ENCODE data around the gene LEAP2. TPM values are rescaled to one million over a fixed set of nuclear protein-coding genes. Genes with fewer than 3 reads are reported as not detected.

LEAP2 gene
- total and polyA plus RNA-seq, 10 of the 15 experiments (the other 5 are each of a cell fraction or from before 2014, with no cell fraction given) = 1.9 to 8.8 (median 2.3) TPM

DNA sequence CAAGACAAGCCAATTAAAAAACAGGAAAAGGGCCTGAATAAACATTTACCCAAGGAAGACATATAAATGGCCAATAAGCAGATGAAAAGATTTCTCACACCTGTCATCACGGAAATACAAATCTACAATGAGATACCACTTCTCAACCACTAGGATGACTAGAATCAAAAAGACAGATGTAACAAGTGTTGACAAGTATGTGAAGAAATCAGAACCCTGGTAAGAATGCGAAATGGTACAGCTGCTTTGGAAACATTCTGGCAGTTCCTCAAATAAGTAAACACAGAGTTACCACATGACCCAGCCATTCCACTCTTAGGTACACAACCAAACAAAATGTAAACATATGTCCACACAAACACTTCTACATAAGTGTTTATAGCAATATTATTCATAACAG is 32.5 kb downstream of the LEAP2 start:
- Histone ChIP-seq H4K20me1 (ENCODE audit: control insufficient read depth, insufficient read depth) (no peaks in the 10 kb centered on the region), H3K36me3 (ENCODE audit: control insufficient read depth in 2 of 2, insufficient read depth in 2 of 2, low read length in 1 of 2) (peaks cover 0 to 3% of the 10 kb centered on the region in 2 experiments; a peak in 2 of 4 replicates), H3K79me2 (ENCODE audit: control insufficient read depth, insufficient read depth, low read length) (no peaks in the 10 kb centered on the region; the same call in 1 of the 2 replicates), H3K27ac (ENCODE audit: control insufficient read depth, insufficient read depth) (no peak overlapping the region), H3K9me3 (replicated peaks; ENCODE audit: control insufficient read depth, insufficient read depth, low read length) (no peaks in the 10 kb centered on the region), H3K27me3 (replicated peaks in 1 of 2; ENCODE audit: control insufficient read depth in 2 of 2, insufficient read depth in 2 of 2, low read length in 1 of 2) (no peaks in the 10 kb centered on the region), H3K9ac (ENCODE audit: control insufficient read depth, insufficient read depth, low read length) (no peak overlapping the region), H2AFZ (ENCODE audit: control insufficient read depth, low read depth, low read length) (no peak overlapping the region), H3K4me3 (no peak overlapping the region), H3K4me2 (ENCODE audit: control insufficient read depth, insufficient read depth) (no peak overlapping the region), H3K4me1 (ENCODE audit: control insufficient read depth, insufficient read depth, low read length) (no peaks in the 10 kb centered on the region)
- in situ Hi-C loops (cut with MboI) = no loop called here
- DNase-seq (ENCODE audit: low read depth, low spot score) (no peak), FAIRE-seq (no peak), ATAC-seq (no peak)
- POLR2A ChIA-PET = interaction anchor here (0.6 kb wide), 2 partner anchors 219 to 1616 kb away, joined by 3 to 5 read pairs; no protein-coding TSS in a partner anchor
- WGBS (ENCODE audit: insufficient coverage, insufficient replicate concordance, low lambda C conversion rate, missing lambda C conversion rate) = 95% methylated on average over 2 of the region's 2 CpGs
- RAD21 ChIA-PET (ENCODE audit: unreplicated experiment) = no interaction called here
- TF ChIP-seq BMI1 (IDR thresholded peaks at IDR 0.05; ENCODE audit: borderline replicate concordance) (no peak), ATF7 (IDR thresholded peaks at IDR 0.05; ENCODE audit: low read depth) (no peak), HCFC1 (IDR thresholded peaks at IDR 0.05; ENCODE audit: low read length) (no peak), CBFB (IDR thresholded peaks at IDR 0.05; ENCODE audit: low read depth) (no peak)
- TF ChIP-seq, protein P1, sequence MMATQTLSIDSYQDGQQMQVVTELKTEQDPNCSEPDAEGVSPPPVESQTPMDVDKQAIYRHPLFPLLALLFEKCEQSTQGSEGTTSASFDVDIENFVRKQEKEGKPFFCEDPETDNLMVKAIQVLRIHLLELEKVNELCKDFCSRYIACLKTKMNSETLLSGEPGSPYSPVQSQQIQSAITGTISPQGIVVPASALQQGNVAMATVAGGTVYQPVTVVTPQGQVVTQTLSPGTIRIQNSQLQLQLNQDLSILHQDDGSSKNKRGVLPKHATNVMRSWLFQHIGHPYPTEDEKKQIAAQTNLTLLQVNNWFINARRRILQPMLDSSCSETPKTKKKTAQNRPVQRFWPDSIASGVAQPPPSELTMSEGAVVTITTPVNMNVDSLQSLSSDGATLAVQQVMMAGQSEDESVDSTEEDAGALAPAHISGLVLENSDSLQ (IDR thresholded peaks at IDR 0.05) = no peak
- BruUV-seq (replicated peaks) = no TSS peak
- intact Hi-C loops (cut with micrococcal nuclease; ENCODE audit: unreplicated experiment) = no loop called here
- SMC1A ChIA-PET (ENCODE audit: uncharacterized antibody, unreplicated experiment) = interaction anchor here (0.6 to 1.2 kb wide), 3 partner anchors 11 to 204 kb away, joined by 3 to 4 read pairs (median 4); no protein-coding TSS in a partner anchor
- CTCF ChIA-PET = interaction anchor here (1.0 kb wide), 2 partner anchors 15 to 23 kb away, joined by 3 read pairs; no protein-coding TSS in a partner anchor

DNA sequence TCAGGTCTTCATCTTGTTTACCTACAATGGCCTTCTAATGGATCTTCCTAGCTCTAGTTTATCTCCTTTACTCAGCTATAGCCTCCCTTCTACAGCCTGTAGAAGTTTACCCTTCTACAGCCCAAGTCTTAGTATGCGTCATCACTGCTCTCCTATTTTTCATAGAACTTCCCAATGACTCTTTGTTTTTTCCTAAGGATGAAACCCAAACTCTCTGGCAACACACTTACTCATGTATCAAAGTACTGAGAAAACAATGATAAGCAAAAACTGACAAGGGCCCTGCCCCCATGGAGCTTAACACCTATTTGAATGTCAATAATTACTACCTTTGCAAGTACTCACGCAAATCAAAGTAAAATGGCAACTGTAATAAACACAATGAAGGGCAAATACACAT is 33.7 kb downstream of the LEAP2 start:
- BruUV-seq (replicated peaks) = no TSS peak

More for the DNA sequence above, 33.7 kb downstream of the LEAP2 start:
- no peak overlapping the region for H3K4me2 ChIP-seq (ENCODE audit: control insufficient read depth, insufficient read depth)
- no peak overlapping the region for H2AFZ ChIP-seq (ENCODE audit: control insufficient read depth, low read depth, low read length)
- DNase-seq (ENCODE audit: low read depth, low spot score) = no peak
- no peaks in the 10 kb centered on the region for H3K4me1 ChIP-seq (ENCODE audit: control insufficient read depth, insufficient read depth, low read length)
- ChIA-PET SMC1A (ENCODE audit: uncharacterized antibody, unreplicated experiment) (interaction anchor here (0.8 to 2.3 kb wide), 3 partner anchors 12 to 25 kb away, joined by 3 to 7 read pairs (median 4); no protein-coding TSS in a partner anchor), POLR2A (interaction anchor here (0.6 kb wide), 2 partner anchors 29 to 144 kb away, joined by 3 read pairs; no protein-coding TSS in a partner anchor), CTCF (interaction anchor here (1.0 kb wide), 1 partner anchor 521 kb away, joined by 3 read pairs; no protein-coding TSS in a partner anchor), RAD21 (ENCODE audit: unreplicated experiment) (interaction anchor here (0.7 kb wide), 1 partner anchor 16 kb away, joined by 3 read pairs; no protein-coding TSS in a partner anchor)
- ATAC-seq = no peak
- H3K79me2 ChIP-seq (ENCODE audit: control insufficient read depth, insufficient read depth, low read length) = no peaks in the 10 kb centered on the region; the same call in 1 of the 2 replicates
- no peak for FAIRE-seq
- TF ChIP-seq, protein P2, sequence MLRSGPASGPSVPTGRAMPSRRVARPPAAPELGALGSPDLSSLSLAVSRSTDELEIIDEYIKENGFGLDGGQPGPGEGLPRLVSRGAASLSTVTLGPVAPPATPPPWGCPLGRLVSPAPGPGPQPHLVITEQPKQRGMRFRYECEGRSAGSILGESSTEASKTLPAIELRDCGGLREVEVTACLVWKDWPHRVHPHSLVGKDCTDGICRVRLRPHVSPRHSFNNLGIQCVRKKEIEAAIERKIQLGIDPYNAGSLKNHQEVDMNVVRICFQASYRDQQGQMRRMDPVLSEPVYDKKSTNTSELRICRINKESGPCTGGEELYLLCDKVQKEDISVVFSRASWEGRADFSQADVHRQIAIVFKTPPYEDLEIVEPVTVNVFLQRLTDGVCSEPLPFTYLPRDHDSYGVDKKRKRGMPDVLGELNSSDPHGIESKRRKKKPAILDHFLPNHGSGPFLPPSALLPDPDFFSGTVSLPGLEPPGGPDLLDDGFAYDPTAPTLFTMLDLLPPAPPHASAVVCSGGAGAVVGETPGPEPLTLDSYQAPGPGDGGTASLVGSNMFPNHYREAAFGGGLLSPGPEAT (IDR thresholded peaks at IDR 0.05; ENCODE audit: low read depth) = no peak
- TF ChIP-seq, protein P3, sequence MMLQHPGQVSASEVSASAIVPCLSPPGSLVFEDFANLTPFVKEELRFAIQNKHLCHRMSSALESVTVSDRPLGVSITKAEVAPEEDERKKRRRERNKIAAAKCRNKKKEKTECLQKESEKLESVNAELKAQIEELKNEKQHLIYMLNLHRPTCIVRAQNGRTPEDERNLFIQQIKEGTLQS (IDR thresholded peaks at IDR 0.05; ENCODE audit: borderline replicate concordance, extremely low read depth, low read depth, low read length) = no peak
- no peak for TF ChIP-seq BMI1 (IDR thresholded peaks at IDR 0.05; ENCODE audit: borderline replicate concordance)
- TF ChIP-seq EZH2 (IDR thresholded peaks at IDR 0.05; ENCODE audit: borderline replicate concordance, control insufficient read depth, low read depth, low read length) = no peak
- TF ChIP-seq KLF5 (IDR thresholded peaks at IDR 0.05; ENCODE audit: partially characterized antibody) = no peak
- H3K27me3 ChIP-seq (replicated peaks in 1 of 2; ENCODE audit: control insufficient read depth in 2 of 2, insufficient read depth in 2 of 2, low read length in 1 of 2) = no peaks in the 10 kb centered on the region
- peaks cover 0 to 9% of the 10 kb centered on the region in 2 experiments; a peak in 1 of 4 replicates for H3K36me3 ChIP-seq (ENCODE audit: control insufficient read depth in 2 of 2, insufficient read depth in 2 of 2, low read length in 1 of 2)
- WGBS (ENCODE audit: insufficient coverage, insufficient replicate concordance, low lambda C conversion rate, missing lambda C conversion rate) = 96% methylated on average over 2 of the region's 2 CpGs
- no peaks in the 10 kb centered on the region for H4K20me1 ChIP-seq (ENCODE audit: control insufficient read depth, insufficient read depth)
- no peak overlapping the region for H3K27ac ChIP-seq (ENCODE audit: control insufficient read depth, insufficient read depth)
- in situ Hi-C loops (cut with MboI) = no loop called here
- no peak overlapping the region for H3K9ac ChIP-seq (ENCODE audit: control insufficient read depth, insufficient read depth, low read length)
- H3K9me3 ChIP-seq (replicated peaks; ENCODE audit: control insufficient read depth, insufficient read depth, low read length) = no peaks in the 10 kb centered on the region
- H3K4me3 ChIP-seq = no peak overlapping the region
- intact Hi-C loops (cut with micrococcal nuclease; ENCODE audit: unreplicated experiment) = no loop called here

All from GM12878 (cell line).